ENCODE data around the gene RCN2.

Gene RCN2

DNA sequence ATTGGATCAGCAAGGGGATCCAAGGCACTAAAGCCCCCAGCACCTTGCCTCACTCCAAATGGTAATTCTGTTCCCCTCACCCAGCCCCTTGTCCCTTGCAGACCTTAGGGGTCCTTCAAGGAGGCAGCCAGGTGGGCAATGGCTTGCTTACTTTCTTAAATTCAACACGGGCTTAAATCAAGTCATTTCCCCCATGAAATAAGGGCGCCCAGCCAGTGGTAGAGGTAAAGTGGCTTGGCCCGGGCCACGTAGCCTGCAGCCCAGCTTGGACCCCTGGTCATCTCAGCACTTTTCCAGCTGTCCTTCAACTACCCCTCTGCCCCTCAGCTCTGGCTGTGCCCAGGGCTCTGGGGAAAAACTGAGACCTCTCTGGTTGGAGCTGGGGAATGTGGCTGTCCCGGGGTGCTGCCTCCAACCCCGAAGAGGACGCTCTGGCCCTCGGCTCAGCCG is 64.6 kb downstream of the RCN2 start:
- Histone ChIP-seq H3K4me3 (peak overlapping the region; percentile 9 to 34), H3K27ac (peak overlapping the region; percentile 25 to 69), H3K36me3 (no peaks in the 10 kb centered on the region), H3K9me3 (no peaks in the 10 kb centered on the region), H3K27me3 (no peaks in the 10 kb centered on the region), H3K4me1 (peaks cover 0 to 25% (median 18%) of the 10 kb centered on the region in 4 donors)
- DNase-seq: no peak
- intact Hi-C loops (cut with DNase I; ENCODE audit: low total_unique reads): no loop called here
- TF ChIP-seq, protein P1, sequence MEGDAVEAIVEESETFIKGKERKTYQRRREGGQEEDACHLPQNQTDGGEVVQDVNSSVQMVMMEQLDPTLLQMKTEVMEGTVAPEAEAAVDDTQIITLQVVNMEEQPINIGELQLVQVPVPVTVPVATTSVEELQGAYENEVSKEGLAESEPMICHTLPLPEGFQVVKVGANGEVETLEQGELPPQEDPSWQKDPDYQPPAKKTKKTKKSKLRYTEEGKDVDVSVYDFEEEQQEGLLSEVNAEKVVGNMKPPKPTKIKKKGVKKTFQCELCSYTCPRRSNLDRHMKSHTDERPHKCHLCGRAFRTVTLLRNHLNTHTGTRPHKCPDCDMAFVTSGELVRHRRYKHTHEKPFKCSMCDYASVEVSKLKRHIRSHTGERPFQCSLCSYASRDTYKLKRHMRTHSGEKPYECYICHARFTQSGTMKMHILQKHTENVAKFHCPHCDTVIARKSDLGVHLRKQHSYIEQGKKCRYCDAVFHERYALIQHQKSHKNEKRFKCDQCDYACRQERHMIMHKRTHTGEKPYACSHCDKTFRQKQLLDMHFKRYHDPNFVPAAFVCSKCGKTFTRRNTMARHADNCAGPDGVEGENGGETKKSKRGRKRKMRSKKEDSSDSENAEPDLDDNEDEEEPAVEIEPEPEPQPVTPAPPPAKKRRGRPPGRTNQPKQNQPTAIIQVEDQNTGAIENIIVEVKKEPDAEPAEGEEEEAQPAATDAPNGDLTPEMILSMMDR (IDR thresholded peaks at IDR 0.05): no peak

DNA sequence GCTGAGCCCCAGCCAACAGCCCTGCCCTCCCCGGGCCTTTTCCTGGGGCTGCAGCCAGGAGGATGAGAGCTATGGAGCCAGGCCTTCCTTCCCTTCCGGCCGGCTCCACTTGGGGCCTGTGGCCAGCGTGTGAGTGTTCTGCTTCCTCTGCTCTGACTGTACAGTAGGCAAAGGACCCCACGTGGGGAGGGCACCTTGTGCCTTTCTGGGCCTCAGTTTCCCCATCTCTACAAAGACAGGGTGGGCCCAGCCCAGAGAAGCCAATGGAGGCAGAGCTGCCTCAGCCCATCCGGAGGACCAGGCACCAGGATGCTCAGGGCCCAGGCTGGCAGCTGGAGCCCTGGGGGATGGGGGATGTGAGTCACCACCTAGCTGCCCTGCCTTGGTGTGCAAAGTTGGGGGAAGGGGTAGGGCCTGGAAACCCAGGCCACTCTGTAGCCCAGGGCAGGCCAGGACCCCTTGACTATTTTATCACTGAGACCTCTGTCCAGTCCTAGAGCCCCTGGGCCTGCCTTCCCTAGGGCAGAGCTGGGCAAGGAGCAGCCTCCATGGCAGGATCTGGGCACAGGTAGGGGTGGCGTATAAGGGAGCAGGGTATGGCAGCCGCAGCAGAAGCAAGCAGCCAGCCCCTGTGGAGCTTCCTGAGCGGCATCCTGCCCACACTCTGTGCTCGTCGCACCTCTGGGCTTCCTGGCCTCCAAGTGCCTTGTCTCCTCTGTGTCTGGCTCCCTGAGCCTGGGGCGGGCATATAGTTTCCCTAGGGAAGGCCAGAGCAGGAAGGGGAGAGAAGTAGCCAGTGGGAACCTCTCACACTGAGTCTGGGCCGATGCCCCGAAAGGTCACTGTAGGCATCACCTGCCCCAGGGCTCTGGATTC is 65.2 kb downstream of the RCN2 start:
- H3K9me3 ChIP-seq: no peaks in the 10 kb centered on the region
- H3K27me3 ChIP-seq: no peaks in the 10 kb centered on the region
- peak overlapping the region; percentile 25 to 69 for H3K27ac ChIP-seq
- peak; percentile 51 to 75 for DNase-seq
- TF ChIP-seq, protein P1 (IDR thresholded peaks at IDR 0.05): no peak
- H3K4me3 ChIP-seq: peak overlapping the region; percentile 9 to 34
- H3K36me3 ChIP-seq: no peaks in the 10 kb centered on the region
- intact Hi-C loops (cut with DNase I; ENCODE audit: low total_unique reads): no loop called here
- peaks cover 0 to 25% (median 18%) of the 10 kb centered on the region in 4 donors for H3K4me1 ChIP-seq

DNA sequence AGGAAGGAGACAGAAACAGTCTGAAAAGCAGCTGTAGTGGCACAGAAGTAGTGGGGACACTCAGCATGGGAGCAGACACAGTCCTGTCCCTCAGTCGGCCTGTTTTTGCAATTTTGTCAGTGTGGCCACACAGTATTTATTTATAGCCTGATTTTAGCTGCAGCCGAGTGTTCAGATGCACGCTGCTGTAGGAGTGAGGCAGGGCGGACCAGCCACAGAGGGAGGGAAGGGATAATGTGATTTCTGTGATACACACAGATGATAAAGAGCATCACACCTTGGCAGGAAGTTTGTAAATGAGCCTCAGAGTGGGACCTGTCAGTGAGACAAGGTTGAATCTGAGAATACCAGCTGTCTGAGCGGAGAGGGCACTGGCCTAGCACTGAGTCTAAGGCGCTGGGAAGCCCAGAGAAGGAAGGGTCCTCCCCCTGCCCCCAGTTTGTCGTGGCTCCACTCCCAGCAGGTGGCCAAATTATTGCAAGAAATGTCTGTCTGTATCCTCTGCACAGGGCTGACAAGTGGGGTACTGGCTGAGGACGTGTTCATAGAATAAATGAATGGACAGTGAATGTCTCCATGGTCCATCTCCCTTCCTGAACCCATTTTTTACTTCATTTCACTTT is 67.2 kb downstream of the RCN2 start:
- intact Hi-C loops (cut with DNase I; ENCODE audit: low total_unique reads): no loop called here
- peak in 1 of 2 donors; percentile 21 for DNase-seq
- no peaks in the 10 kb centered on the region for H3K9me3 ChIP-seq
- TF ChIP-seq, protein P1 (IDR thresholded peaks at IDR 0.05): no peak
- H3K4me3 ChIP-seq: no peak overlapping the region
- no peaks in the 10 kb centered on the region for H3K36me3 ChIP-seq
- peaks cover 0 to 29% (median 18%) of the 10 kb centered on the region in 4 donors for H3K4me1 ChIP-seq
- no peaks in the 10 kb centered on the region for H3K27me3 ChIP-seq
- no peak overlapping the region for H3K27ac ChIP-seq

DNA sequence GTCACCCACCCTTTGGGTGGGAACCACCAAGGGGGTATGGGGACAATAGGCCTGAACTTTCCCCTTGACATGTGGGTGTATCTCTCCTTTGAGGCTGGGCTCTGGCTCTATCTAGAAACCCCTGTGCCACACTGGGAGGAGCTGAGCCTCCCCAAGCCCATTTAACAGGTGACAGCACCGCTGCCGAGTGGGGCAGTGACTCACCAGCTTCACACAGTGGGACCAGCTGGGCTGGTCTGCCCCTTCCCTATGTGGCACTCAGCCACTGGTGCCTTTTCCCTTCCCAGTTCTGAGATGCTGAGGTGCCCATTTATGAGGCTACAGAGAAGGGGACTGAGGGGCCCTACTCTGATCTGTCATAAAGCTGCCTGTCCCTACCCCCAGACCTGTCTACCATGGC is 68.4 kb downstream of the RCN2 start:
- DNase-seq: peak in 1 of 2 donors; percentile 45
- H3K4me3 ChIP-seq: no peak overlapping the region
- intact Hi-C loops (cut with DNase I; ENCODE audit: low total_unique reads): no loop called here
- H3K4me1 ChIP-seq: peaks cover 0 to 26% (median 16%) of the 10 kb centered on the region in 4 donors
- TF ChIP-seq, protein P1 (IDR thresholded peaks at IDR 0.05): no peak
- H3K36me3 ChIP-seq: no peaks in the 10 kb centered on the region
- H3K9me3 ChIP-seq: no peaks in the 10 kb centered on the region
- no peak overlapping the region for H3K27ac ChIP-seq
- no peaks in the 10 kb centered on the region for H3K27me3 ChIP-seq

DNA sequence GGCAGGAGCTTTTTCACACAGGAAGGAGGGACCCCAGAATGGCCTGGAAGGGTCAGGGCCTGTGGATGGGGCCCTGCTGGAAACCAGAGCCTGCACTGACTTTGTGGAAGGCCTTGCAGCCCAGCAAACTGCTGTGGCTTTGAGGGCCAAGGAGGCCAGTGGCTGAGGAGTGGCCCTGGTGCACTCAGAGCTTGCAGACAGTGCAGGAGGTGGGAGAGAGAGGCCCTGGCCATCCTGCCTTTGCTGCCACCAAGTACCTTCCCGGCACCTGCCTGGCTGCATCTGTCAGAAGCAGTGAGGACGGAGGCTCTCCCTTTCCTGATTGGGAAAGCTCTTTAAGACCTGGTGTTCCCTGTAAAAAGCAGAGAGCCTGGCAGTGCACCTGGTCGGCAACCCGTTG is 69.8 kb downstream of the RCN2 start:
- Histone ChIP-seq H3K27ac (no peak overlapping the region), H3K27me3 (no peaks in the 10 kb centered on the region), H3K36me3 (no peaks in the 10 kb centered on the region), H3K4me1 (peaks cover 0 to 12% (median 4%) of the 10 kb centered on the region in 4 donors), H3K9me3 (no peaks in the 10 kb centered on the region), H3K4me3 (no peak overlapping the region)
- TF ChIP-seq, protein P1 (IDR thresholded peaks at IDR 0.05): no peak
- intact Hi-C loops (cut with DNase I; ENCODE audit: low total_unique reads): no loop called here
- DNase-seq: peak in 1 of 2 donors; percentile 55

Measured in tibial artery (tissue), 4 donors.